ENCODE data around the gene BIRC5.
A peak's percentile ranks its signal among the peaks of the same experiment; 100 is the strongest.

DNA sequence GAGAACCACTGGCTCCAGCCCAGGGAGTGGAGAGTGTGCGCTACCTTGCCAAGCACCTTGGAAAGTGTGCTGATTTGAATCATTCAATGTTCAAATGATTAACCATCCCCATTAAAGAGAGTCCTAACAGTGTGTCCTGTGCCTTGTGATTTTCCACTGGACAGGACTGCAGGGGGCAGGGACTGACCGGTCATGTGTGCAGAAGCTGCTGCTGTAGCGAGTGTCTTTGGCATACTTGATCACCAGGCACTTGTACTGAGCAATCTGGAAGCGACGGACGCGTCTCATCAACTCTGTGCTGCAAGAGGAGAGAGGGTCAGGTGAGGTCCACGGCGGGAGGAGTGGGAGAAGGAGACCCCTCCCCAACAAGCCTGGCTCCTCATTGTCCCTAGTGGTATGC, 29.2 kb upstream of the BIRC5 start:
- TF ChIP-seq, protein P1, sequence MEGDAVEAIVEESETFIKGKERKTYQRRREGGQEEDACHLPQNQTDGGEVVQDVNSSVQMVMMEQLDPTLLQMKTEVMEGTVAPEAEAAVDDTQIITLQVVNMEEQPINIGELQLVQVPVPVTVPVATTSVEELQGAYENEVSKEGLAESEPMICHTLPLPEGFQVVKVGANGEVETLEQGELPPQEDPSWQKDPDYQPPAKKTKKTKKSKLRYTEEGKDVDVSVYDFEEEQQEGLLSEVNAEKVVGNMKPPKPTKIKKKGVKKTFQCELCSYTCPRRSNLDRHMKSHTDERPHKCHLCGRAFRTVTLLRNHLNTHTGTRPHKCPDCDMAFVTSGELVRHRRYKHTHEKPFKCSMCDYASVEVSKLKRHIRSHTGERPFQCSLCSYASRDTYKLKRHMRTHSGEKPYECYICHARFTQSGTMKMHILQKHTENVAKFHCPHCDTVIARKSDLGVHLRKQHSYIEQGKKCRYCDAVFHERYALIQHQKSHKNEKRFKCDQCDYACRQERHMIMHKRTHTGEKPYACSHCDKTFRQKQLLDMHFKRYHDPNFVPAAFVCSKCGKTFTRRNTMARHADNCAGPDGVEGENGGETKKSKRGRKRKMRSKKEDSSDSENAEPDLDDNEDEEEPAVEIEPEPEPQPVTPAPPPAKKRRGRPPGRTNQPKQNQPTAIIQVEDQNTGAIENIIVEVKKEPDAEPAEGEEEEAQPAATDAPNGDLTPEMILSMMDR (IDR thresholded peaks at IDR 0.05): no peak
- peak; percentile 57 for TF ChIP-seq POLR2A (IDR thresholded peaks at IDR 0.05)
